GM23338 (cell line): ENCODE data around the gene CNTNAP2. TPM values are rescaled to one million over a fixed set of nuclear protein-coding genes. Genes with fewer than 3 reads are reported as not detected.

Experiments used
- ATAC-seq: fragments of 200-7000 bp; cut with Tn5 transposase; 3 replicates; pipeline ENCODE4 v1.9.1; 2020
- DNase-seq: peaks from one replicate; pipeline ENCODE4 v3.0.0-alpha.2; 2015; ENCODE audit warnings: low spot score
- H2AFZ ChIP-seq: fragments of 200-600 bp; sonication (generic); 2 replicates; pipeline ENCODE4 v1.8.0; 2016; ENCODE audit warnings: antibody characterized with exemption, mild to moderate bottlenecking, moderate library complexity
- H3F3A ChIP-seq: fragments of 200-600 bp; sonication (generic); replicated peaks from 2 replicates; pipeline ENCODE4 v1.8.0; 2017; ENCODE audit warnings: antibody characterized with exemption, mixed run types, low read depth
- H3K27ac ChIP-seq: fragments of 200-600 bp; sonication (generic); 2 replicates; pipeline ENCODE4 v1.6.1; 2016; ENCODE audit warnings: low read depth
- H3K27me3 ChIP-seq: fragments of 200-600 bp; sonication (generic); 2 replicates; pipeline ENCODE4 v1.8.0; 2016; ENCODE audit warnings: mild to moderate bottlenecking, mixed run types, moderate library complexity; ENCODE audit not compliant: insufficient read depth
- H3K36me3 ChIP-seq: fragments of 200-600 bp; sonication (generic); 2 replicates; pipeline ENCODE4 v1.8.0; 2016; ENCODE audit warnings: mild to moderate bottlenecking; ENCODE audit not compliant: insufficient read depth
- H3K4me1 ChIP-seq: fragments of 200-600 bp; sonication (generic); 2 replicates; pipeline ENCODE4 v1.8.0; 2016; ENCODE audit warnings: mild to moderate bottlenecking, moderate library complexity; ENCODE audit not compliant: insufficient read depth
- H3K4me2 ChIP-seq: fragments of 200-600 bp; sonication (generic); 2 replicates; pipeline ENCODE4 v1.7.1; 2017; ENCODE audit warnings: mixed run types
- H3K4me3 ChIP-seq: fragments of 200-600 bp; sonication (generic); 2 replicates; pipeline ENCODE4 v1.6.1; 2016; ENCODE audit warnings: mixed run types
- H3K79me2 ChIP-seq: fragments of 200-600 bp; sonication (generic); replicated peaks from 2 replicates; pipeline ENCODE4 v1.8.0; 2017; ENCODE audit warnings: mild to moderate bottlenecking; ENCODE audit not compliant: insufficient read depth
- H3K9me2 ChIP-seq: fragments of 200-600 bp; sonication (generic); 2 replicates; pipeline ENCODE4 v1.8.0; 2017; ENCODE audit not compliant: insufficient read depth
- H4K20me1 ChIP-seq: fragments of 200-600 bp; sonication (generic); replicated peaks from 2 replicates; pipeline ENCODE4 v1.8.0; 2017; ENCODE audit warnings: mild to moderate bottlenecking; ENCODE audit not compliant: insufficient read depth
- H3K27ac Mint-ChIP-seq: 2 replicates; pipeline ENCODE4 v1.8.0; 2020; ENCODE audit warnings: inconsistent platforms, mild to moderate bottlenecking, moderate library complexity, mixed read lengths
- H3K27me3 Mint-ChIP-seq: 3 replicates; pipeline ENCODE4 v1.8.0; 2022; ENCODE audit warnings: low read depth, mild to moderate bottlenecking, moderate library complexity, mixed read lengths, inconsistent platforms; ENCODE audit not compliant: insufficient read depth, poor library complexity
- H3K36me3 Mint-ChIP-seq: 3 replicates; pipeline ENCODE4 v1.8.0; 2021; ENCODE audit warnings: low read depth, mild to moderate bottlenecking, inconsistent platforms, moderate library complexity, mixed read lengths
- H3K4me1 Mint-ChIP-seq: 3 replicates; pipeline ENCODE4 v1.8.0; 2020; ENCODE audit warnings: mild to moderate bottlenecking, inconsistent platforms, mixed read lengths
- H3K4me3 Mint-ChIP-seq: 3 replicates; pipeline ENCODE4 v1.8.0; 2021; ENCODE audit warnings: moderate library complexity, mild to moderate bottlenecking, inconsistent platforms, mixed read lengths
- H3K9me3 Mint-ChIP-seq: 3 replicates; pipeline ENCODE4 v1.8.0; 2020; ENCODE audit warnings: moderate library complexity, mild to moderate bottlenecking, inconsistent platforms, mixed read lengths
- EZH2 ChIP-seq: fragments of 200-600 bp; sonication (generic); IDR thresholded peaks from one replicate; pipeline ENCODE4 v1.8.0; 2017; ENCODE audit warnings: antibody characterized with exemption, mild to moderate bottlenecking, low read depth; ENCODE audit not compliant: unreplicated experiment
- EZH2phosphoT487 ChIP-seq: fragments of 200-600 bp; sonication (generic); IDR thresholded peaks from one replicate; pipeline ENCODE4 v1.8.1; 2018; ENCODE audit warnings: antibody characterized with exemption; ENCODE audit not compliant: unreplicated experiment
- NANOG ChIP-seq: IDR thresholded peaks from 2 replicates; pipeline ENCODE4 v1.6.1; 2016; ENCODE audit warnings: antibody characterized with exemption, borderline replicate concordance
- POLR2AphosphoS5 ChIP-seq: IDR thresholded peaks from 2 replicates; pipeline ENCODE4 v1.6.1; 2016; ENCODE audit warnings: antibody characterized with exemption, low read depth
- ZNF462 ChIP-seq: fragments of 250-450 bp; sonication (Bioruptor Pico); IDR thresholded peaks from 2 replicates; pipeline ENCODE4 v1.5.0; 2020; ENCODE audit warnings: mild to moderate bottlenecking, moderate library complexity
- polyA plus RNA-seq: library from polyadenylated mRNA; unstranded; fragments of >200 nt; fragmentation: Nextera tagmentation; extraction: Ambion mirVana; gene quantifications from 2 replicates; pipeline ENCODE4 v1.2.1, GENCODE V29; 2016
- total RNA-seq: library from RNA; depleted of rRNA; stranded (reverse); fragments of >200 nt; shearing (Covaris generic); gene quantifications from 2 replicates; pipeline ENCODE4 v1.2.3, GENCODE V29; 2014
- TF ChIP-seq, protein P1 (sequence below): IDR thresholded peaks from 2 replicates; pipeline ENCODE4 v1.6.1; 2016; ENCODE audit warnings: antibody characterized with exemption
- TF ChIP-seq, protein P2 (sequence below): IDR thresholded peaks from one replicate; pipeline ENCODE4 v1.6.1; 2018; ENCODE audit warnings: antibody characterized with exemption; ENCODE audit not compliant: unreplicated experiment

Gene CNTNAP2
- total and polyA plus RNA-seq, 2 experiments from 2014 or later, result 38.2 to 61.3 TPM

DNA sequence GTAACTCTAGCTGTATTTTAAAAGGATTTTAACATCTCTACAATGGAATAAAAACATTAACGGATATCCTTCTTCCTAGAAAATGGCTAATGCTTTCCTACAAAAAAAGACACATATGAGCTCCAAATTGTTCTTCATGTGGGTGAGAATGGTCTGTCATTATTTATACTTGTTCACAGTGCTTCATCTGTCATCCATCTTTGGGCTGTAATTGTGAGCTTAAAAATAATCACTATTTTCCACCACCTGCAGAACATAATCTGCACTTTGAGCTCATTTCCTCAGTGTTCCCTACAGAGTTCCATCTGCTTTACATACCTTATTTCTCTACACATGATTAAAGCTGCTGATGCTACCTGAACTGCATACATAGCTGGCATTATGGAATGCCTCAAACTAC is 1494.8 kb downstream of the CNTNAP2 start (continued):
- TF ChIP-seq ZNF462 (CRISPR knock-in tag) (no peak), EZH2phosphoT487 (no peak), POLR2AphosphoS5 (no peak), EZH2 (no peak)
- TF ChIP-seq, protein P1, sequence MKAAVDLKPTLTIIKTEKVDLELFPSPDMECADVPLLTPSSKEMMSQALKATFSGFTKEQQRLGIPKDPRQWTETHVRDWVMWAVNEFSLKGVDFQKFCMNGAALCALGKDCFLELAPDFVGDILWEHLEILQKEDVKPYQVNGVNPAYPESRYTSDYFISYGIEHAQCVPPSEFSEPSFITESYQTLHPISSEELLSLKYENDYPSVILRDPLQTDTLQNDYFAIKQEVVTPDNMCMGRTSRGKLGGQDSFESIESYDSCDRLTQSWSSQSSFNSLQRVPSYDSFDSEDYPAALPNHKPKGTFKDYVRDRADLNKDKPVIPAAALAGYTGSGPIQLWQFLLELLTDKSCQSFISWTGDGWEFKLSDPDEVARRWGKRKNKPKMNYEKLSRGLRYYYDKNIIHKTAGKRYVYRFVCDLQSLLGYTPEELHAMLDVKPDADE, result no peak

DNA sequence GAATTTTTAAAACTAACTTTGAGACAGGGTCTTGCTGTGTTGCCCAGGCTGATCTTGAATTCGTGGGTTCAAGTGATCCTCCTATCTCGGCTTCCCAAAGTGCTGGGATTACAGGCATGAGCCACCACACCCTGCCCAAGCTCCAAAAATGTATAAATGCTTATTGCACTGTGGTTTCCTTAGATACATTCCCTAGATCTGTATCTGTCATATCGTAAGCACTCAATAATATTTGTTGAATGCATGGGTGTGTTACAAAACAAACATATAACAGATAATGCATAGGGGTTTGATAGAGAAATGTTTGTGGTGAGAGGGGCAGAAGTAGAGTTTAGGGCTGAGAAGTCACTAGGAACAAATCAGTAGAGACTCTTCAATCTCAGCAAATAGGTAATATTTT is 1518.7 kb downstream of the CNTNAP2 start:
- Histone ChIP-seq H3F3A (no peaks in the 10 kb centered on the region), H3K27ac (no peak overlapping the region), H3K4me3 (no peak overlapping the region), H3K79me2 (no peaks in the 10 kb centered on the region), H3K4me2 (no peak overlapping the region), H2AFZ (no peak overlapping the region), H4K20me1 (no peaks in the 10 kb centered on the region), H3K36me3 (no peaks in the 10 kb centered on the region), H3K9me2 (peaks cover 3% of the 10 kb centered on the region; the same call in 1 of the 2 replicates), H3K4me1 (no peaks in the 10 kb centered on the region; the same call in 1 of the 2 replicates), H3K27me3 (no peaks in the 10 kb centered on the region)
- H3K27me3 Mint-ChIP-seq, result peaks cover 4% of the 10 kb centered on the region
- TF ChIP-seq NANOG, result no peak
- TF ChIP-seq, protein P2, sequence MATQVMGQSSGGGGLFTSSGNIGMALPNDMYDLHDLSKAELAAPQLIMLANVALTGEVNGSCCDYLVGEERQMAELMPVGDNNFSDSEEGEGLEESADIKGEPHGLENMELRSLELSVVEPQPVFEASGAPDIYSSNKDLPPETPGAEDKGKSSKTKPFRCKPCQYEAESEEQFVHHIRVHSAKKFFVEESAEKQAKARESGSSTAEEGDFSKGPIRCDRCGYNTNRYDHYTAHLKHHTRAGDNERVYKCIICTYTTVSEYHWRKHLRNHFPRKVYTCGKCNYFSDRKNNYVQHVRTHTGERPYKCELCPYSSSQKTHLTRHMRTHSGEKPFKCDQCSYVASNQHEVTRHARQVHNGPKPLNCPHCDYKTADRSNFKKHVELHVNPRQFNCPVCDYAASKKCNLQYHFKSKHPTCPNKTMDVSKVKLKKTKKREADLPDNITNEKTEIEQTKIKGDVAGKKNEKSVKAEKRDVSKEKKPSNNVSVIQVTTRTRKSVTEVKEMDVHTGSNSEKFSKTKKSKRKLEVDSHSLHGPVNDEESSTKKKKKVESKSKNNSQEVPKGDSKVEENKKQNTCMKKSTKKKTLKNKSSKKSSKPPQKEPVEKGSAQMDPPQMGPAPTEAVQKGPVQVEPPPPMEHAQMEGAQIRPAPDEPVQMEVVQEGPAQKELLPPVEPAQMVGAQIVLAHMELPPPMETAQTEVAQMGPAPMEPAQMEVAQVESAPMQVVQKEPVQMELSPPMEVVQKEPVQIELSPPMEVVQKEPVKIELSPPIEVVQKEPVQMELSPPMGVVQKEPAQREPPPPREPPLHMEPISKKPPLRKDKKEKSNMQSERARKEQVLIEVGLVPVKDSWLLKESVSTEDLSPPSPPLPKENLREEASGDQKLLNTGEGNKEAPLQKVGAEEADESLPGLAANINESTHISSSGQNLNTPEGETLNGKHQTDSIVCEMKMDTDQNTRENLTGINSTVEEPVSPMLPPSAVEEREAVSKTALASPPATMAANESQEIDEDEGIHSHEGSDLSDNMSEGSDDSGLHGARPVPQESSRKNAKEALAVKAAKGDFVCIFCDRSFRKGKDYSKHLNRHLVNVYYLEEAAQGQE, result no peak
- peaks cover 25% of the 10 kb centered on the region; the same call in 2 of the 3 replicates for H3K9me3 Mint-ChIP-seq
- no peak for DNase-seq
- H3K27ac Mint-ChIP-seq, result no peak overlapping the region
- no peak overlapping the region for H3K4me3 Mint-ChIP-seq
- ATAC-seq, result no peak
- H3K4me1 Mint-ChIP-seq, result peaks cover 17% of the 10 kb centered on the region
- no peaks in the 10 kb centered on the region for H3K36me3 Mint-ChIP-seq
